HG03439 (cell line): Measurements from ENCODE around the gene ATP12A.

ENCODE experiments used
- ATAC-seq: cut with Tn5 transposase; IDR thresholded peaks from one replicate; pipeline ENCODE4 v1.9.1; 2021; ENCODE audit warnings: mild to moderate bottlenecking, moderate library complexity; ENCODE audit not compliant: unreplicated experiment

Gene ATP12A

DNA sequence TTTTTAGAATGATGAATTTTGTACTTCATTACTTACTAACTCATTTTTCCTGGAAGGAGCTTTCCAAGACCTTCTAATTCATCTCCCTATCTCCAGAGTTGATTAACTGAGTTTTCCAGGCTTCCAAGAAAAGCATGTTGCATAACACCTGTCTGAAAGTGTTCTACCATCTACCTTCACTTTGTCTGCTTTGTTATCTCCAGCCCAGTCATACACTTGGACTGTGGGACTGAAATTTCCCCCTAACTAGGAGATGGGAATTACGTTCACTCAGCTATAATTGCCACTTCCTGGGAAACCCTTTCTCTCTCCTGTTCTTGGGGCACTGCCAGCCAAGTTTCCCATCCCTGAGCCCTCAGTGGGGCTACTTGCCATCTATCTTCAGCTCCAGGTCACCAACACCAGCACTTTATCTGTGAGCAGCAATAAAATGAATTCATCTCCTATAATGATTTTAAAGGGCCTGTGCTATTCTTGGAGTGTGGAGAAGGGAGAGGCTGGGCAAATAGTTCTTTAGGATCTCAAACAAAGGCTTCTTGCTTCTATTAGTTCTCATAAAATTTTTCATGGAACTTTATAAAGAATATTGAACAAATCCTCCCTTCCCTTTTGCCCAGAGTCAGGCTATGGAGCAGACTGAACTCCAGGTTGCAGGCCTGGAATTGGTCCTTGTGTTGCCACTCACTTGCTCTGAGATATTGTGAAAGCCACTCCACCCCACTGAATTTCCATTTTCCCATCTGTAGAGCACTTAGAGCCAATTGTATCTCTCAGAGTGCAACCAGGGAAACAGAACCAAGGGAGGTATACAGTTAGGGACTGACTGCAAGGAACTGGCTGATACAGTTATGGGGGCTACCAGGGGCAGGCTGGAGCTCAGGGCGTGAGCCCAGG lies 17.8 kb upstream of the ATP12A start:
- ATAC-seq, result no peak

DNA sequence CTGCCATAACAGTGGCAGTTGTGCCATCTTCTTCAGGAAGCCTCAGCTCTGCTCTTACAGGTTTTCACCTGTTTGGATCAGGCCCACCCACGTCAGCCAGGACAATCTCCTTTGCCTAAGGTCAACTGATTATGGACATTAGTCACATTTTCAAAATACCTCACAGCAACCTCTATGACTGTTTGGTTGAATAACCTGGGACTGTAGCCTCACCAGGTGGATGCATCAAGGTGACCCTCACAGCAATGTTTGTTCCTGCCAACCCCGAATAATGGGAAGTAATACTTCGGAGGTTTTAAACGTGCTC lies 17.2 kb upstream of the ATP12A start:
- no peak for ATAC-seq

DNA sequence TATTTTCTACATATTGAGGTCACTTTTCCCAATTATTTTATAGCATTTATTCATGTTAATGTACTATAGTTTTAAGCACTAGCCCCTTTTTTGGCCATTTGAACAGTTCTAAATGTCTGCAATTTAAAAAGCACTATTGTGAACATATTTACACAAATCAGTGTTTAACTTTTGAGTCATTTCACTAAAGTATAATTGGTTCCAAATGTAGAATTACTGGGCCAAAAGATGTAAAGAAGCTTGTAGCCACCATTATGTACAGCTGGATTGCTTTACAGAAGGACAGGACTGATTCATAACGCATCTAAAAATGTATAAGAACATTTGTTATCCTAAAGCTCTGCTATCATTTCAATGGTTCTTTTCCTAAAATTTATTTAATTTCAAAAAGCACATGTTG lies 16.6 kb upstream of the ATP12A start:
- ATAC-seq, result no peak

DNA sequence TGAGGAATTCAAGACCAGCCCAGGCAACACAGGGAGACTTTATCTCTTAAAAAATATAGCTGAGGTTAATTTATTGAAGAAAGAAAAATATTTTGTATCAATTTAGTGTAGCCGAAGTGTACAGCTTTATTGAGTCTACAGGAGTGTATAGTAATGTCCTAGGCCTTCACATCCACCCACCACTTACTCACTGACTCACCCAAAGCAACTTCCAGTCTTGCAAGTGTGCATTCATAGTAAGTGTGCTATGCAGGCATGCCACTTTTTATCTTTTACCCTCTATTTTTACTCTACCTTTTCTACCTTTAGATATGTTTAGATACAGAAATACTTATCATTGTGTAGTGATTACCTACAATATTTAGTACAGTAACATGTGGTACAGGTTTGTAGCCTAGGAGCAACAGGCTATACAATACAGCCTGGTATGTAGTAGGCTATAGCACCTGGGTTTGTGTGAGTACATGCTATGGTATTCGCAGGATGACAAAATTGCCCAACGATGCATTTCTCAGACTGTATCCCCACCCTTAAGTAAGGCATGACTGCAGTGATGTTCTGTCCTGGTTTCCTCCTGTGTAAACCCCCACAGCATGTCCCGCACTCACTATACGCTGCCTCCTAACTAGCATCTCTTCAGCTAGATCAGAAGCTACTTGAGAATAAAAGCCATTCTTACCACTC lies 15.3 kb upstream of the ATP12A start:
- no peak for ATAC-seq

DNA sequence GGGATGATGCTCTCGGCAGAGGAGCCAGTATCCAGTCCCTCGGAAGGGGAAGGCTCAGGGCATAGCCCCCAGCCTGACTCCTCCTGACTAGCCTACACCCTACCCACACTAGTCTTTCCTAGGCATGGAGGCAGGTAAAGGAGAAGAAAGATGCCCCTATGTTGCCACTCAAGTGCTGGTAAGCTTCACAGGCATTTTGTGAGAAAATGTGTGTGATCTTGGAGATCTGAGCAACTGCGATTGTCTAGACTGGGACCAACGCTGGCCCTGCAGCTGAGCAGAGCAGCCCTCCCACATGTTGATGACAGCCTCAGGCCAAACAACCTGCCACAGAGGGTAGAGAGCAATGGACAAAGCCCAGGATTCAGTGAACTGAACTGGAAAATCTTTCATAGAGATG lies 11.7 kb upstream of the ATP12A start:
- no peak for ATAC-seq

DNA sequence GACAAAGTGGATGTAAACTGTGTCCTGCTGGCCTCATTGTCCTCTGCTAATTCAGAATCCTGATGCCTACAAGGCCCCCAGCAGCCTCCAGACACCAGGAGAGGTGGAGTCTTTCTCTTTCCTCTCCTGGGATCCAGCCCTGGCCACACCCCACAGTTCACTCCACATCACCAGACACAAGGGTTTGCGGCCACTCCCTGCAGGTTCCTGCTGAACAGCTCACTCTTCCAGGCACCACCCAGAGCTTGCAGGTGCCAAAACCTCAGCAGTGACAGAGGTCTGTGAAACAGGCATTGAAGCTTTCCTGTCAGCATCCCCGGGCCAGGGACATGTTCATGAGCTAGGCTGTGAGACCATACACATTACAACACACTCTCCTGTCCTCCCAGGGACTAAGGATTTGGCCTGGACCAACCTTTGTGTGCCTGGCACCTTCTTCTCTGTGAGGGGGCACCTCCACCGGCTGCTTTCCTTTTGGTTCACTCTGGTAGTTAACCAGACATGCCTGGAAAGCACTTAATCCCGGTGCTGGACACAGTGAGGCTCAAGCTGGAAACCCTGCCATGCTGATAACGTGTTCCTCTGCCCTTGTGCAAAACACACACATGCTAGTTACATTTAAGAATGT lies 11.1 kb upstream of the ATP12A start:
- no peak for ATAC-seq

DNA sequence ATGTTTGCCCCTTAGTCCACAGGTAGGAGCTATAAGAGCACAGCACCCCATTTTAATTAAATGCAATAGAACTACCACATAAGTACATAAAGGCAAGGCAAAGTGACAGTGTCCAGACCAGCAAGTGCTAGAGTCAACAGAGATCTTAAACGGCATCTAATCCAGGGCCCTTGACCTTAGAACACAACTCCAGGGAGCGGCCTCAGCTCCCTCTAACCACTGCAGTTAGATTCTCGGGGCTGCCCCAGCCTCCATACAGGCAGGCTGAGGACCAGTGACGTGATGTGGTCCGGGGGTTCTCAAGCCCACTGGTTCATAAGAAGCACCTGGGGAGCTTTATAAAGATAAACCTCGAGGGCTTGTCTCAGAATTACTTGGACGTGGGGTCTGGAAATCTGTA lies 10.0 kb upstream of the ATP12A start:
- no peak for ATAC-seq

DNA sequence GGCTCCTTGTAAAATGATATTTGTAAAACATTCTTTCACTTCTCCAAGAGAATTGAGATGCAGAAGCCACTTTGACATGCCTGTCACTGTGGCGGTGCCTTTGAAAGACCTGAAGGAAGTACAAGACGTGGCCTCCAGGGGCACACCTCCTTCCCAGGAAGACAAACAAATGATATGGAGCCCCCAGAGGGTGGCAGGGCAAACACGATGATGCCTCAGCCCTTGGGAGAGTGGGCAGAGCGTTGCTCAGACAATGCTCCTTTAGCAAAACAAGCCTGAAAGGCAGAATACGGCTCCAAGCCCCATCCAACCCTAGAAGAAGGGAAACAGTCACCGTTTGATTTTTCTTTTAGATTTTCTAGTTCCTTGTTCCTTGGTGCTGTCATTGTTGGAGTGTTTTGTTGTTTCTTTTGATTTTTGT lies 9.2 kb upstream of the ATP12A start:
- no peak for ATAC-seq

DNA sequence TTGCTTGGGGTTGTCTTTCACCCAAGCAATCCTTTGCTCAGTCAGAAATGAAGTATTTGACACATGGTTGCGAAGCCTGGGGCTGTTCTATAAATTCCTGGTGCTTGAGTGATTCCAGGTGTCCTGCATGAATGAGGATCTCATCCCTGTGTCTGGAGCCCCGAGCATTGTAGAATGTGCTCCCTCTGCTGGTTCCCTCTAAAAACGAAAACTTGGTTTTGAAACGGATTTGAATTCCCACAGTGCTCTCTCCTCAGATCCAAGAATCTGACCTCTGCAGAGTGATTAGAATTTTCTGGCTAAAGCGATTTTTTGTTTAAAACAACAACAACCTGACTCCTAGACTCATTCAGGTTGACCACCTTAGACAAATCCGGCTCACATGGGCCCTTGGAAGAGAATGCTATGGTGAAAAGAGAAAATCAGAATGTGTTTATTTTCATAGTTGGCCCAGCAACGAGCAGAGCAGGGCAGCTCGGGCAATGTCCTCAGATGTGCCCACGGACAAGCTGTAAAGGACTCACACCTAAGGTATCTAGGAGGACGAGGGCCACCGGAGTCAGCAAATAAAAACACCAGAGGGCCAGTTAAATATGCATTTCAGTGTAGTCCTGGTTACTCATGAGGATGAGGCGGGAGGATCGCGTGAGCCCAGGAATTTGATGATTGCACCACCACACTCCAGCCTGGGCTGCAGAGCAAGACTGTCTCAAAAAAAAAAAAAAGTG lies 8.7 kb upstream of the ATP12A start:
- ATAC-seq, result no peak

DNA sequence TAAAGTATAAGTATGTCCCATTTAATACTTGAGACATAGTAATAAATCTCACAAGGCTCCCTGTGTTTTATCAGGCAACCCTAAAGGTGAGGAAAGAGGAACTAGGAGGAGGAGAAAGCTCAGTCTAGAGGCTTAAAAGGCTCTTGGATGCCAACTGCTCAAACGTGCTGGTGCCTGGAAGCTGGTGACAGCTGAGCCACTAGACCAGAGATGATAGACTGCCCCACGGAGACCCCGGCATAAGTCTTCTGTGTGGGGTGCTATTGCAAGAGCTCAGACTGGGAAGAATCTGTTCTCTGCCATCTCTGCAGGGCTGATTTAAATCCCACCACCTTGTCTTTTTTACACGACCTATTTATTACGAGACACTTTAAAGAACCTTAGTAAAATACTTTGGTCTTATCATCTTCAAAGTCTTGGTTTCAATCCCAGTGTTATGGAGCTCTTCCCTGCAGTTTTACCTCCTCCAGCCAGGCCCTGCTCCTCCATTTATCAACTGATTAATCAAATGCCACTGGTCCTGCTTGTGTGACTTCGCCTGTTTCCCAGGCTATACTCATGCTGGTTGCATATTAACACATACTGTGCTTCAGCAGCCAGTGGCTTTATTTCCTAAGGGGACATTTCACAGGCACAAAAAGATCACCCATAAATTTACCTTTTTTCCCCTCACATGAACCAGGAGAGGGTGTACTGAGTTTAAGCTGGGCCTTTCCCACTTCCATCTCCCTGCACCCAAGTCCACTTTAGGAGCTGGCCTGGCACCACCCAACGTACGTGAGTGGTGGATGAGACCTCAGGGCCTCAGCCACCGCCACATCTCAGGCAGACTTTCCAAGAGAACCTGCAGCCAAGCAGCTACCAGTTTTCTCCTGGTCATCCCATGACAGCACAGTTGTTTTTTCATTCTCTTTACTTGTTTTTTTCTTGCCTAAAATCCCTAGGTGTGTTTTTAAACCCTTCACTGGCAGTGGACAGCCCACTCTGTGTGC lies 7.8 kb upstream of the ATP12A start:
- ATAC-seq, result no peak

DNA sequence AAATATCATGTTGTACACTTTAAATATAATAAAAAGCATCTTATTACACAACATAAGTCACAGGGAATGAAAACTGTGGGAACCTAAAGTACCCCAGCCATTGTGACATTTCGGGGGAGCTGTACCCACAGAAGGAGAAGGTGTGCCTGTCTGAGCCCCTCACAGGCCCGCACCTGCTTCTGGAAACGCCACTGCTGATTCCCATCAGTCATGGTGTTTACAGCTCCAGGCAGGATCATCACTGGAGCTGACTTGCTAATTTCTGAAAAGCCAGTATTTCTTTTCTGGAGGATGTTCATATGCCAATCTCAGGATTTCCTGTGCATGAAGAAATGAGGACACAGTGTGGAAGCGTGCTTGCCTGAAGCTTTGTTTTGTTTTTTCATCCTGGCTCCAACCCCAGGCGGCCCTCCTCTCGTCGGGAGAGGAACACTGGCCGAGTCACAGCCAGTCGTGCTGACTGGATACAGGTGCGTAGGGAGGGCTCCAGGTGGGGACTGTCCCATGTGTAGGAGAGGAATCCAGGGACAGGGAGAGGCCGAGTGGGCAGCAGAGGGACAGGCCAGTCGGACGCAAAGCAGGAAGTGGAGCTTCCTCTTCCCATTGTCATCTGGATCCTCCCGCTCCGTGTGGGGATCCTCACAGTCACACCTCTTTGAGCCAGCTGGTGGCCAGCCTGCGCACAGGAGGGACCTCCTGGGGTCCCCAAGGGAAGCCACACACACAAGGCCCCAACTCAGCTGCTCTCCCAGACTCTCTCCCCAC lies 4.2 kb upstream of the ATP12A start:
- ATAC-seq, result no peak

DNA sequence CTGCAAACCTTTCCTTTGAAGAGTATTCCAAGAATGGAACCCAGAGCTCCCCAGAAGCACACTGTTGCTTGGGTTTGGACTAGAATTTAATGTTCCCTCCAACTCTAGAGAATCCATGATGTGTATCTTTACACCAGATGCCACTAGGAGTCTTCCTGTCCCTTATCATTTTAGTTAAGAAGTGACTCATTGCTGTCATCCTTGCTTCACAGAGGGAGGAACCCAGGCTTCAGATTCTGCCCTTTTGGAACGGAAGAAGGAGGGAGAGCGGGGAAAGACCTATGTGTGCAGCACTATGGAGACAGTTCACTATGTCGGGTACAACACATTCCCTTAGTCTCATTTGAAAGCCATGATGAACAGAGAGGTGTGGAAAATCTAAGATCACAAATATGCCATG lies 2.1 kb upstream of the ATP12A start:
- ATAC-seq, result no peak

DNA sequence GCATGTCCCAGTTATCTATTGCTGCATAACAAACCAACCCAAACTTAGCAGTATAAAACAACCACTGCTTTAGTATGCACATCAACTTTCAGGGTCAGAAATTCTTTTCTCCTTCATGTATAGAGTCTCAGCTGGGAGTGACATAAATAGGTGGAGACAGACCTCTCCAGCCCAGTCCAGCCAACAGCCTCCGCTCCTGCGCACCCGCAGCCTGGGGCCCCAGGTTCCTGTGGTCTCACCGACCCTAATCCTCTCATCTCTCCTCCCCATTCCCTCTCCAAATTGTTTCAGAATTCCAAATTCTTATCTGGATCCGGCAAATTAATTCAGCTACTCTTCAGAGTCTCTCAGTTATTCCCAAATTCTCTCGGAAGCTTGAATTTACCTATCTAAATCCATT lies 522 bp upstream of the ATP12A start:
- ATAC-seq, result no peak

DNA sequence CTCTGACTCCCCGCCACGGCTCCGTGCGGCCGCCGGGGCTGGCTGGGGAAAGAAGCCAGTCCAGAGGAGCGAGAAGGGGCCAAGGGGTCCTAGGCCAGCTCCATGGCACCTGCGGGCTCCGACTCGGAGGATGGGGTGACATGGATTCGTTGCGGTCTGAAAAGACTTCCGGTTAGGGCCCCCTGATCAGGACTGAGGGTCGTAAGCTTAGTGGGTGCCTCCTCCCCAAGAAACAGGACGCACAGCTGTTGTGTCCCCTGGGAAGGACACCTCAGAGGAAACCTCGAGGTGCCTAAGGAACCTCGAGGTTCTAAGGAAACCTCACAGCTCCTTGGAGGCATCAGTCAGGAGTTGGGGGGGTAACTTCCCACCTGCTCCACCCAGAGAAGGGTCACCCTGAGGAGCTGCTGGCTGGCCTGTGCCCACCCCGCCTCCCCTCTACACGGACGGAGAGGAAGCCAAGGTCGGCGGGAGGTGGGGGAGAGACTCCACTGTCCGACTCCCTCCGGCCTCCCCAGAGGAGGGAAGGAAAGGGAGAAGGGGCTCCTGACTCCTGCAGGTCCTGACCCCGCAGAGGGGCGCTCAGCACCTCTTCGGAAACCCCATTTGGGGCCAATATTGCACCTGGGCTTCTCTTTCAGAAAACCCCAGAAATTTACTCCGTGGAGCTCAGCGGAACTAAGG lies 855 bp downstream of the ATP12A start:
- no peak for ATAC-seq

DNA sequence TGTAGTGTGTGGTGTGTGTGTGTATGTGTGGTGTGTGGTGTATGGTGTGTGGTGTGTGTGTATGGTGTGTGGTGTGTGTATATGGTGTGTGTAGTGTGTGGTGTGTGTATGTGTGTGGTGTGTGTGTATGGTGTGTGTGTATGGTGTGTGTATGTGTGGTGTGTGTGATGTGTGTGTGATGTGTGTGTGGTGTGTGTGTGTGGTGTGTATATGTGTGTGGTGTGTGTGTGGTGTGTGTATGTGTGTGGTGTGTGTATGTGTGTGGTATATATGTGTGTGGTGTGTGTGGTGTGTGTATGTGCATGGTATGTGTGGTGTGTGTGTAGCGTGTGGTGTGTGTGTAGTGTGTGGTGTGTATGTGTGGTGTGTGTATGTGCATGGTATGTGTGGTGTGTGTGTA lies 1.7 kb downstream of the ATP12A start:
- no peak for ATAC-seq

DNA sequence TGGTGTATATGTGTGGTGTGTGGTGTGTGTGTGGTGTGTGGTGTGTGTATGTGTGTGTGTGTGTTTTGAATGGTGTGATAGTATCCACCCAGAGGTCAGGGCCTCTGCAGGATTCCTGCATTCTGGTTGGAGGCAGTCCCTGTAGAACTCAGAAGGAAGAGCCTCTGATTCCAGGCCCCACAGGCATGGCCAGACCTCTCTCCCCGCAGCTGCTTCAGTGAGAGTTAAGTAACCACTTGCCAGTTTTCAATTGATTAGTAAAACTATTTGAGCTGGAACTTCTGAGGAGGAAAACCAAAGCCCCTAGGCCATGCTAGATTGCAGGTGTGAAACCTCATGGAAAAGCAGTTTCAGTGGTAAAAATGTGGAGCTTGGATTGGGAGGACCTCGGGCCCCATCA lies 2.1 kb downstream of the ATP12A start:
- no peak for ATAC-seq

DNA sequence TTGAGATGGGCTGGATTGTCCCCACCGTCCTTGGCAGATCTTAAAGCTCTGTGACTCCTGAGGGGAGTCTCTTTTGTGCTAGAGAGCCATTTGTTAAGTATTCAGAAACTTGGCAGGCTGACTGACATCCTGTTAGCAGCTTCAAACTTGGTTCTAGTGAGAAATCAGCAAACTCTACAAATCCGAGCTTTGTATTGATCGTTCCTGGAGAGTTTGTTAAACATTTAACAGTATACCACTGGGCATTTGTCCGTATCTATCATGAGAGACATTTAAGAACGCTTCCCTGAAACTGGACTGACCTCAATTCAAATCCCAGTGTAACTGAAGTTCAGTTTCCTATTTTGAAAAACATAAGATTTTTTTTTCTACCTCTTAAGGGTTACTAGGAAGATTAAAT lies 3.1 kb downstream of the ATP12A start:
- ATAC-seq, result no peak

DNA sequence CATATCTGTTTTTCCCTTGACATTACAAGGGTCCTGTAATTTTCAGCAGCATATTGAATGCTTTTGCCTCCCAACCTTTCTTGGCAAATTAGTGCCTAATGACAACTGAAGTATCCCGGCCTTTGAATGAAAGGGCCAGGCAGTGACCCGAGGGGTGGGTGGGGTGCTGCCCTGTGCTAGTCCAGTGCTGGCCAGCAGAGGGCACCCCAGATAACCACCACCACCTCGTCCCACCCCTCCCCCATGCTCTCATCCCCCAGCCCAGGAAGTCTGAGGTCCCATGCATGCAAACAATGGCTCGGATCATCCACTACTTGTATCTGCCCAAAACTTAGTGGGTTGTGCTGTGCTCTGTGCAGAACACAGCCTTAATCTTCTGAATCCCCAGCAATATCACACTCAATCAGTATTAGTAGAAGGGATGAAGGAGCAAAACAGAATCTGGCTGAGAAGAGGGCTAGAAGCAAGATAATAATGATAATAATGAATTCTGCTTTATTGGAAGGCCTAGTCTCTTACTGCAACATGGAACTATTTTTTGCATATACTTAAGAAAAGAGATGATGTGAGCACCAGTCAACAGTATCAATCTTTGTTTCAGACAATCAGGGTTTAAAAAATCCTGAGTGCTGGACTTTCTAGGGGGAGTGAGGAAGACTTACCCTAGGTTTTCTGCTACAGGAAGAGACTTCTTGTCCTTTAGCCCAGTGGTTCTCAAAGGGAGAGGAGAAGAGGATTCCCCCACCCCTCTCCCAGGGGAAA lies 3.8 kb downstream of the ATP12A start:
- peak; percentile 57 for ATAC-seq
